HG03457 (cell line): ENCODE data around the gene ARSI.

Experiments
- ATAC-seq: cut with Tn5 transposase; IDR thresholded peaks from one replicate; pipeline ENCODE4 v1.9.1; 2021; ENCODE audit warnings: moderate number of reproducible peaks; ENCODE audit not compliant: unreplicated experiment

Gene ARSI

DNA sequence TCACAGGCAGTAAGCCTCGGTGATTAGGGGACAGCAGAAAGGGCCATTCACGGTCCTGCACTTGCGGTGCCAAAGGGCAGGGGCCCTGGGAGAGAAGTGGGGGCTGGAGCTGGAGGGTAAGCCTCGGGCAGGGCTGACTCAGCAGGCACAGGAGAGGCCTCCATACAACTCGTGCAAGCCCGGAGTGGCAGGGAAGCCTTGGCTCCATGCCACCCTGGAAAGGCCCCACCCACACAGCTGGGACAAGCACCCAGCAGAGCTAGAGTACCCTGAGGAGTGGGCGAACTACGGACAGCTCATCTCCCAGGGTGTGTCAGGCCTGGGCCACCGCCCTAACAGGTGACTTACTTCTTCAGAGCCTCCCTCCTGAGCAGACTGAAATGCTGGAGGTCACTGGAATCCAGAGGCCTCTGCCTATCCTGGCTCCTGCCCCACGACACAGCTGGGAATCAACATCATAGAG is 7.5 kb downstream of the ARSI start:
- no peak for ATAC-seq

DNA sequence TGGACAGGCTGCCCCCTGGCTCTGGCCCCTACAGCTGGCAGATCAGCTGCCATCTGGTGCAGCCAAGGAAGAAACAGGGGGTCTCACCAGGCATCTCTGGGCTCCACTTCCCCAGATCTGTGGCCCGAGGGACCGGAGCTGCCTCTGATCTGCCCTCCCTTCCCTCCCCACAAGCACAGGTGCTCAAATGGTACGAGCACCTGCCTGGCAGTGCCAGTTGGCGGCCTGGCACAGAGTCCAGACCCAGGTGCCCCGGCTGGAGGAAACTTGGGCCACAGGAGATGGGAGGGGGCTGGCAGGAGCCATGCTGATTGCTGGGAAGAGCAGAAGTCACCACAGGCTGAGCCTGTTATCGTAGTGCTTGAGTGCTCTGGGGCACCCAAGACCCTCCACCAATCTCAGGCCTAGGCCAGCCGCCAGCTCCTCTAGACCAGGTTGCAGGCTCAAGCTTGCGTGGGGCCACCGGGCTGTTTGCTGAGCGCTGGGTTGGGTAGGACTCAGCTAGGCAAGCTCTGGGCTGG is 8.1 kb downstream of the ARSI start:
- no peak for ATAC-seq

DNA sequence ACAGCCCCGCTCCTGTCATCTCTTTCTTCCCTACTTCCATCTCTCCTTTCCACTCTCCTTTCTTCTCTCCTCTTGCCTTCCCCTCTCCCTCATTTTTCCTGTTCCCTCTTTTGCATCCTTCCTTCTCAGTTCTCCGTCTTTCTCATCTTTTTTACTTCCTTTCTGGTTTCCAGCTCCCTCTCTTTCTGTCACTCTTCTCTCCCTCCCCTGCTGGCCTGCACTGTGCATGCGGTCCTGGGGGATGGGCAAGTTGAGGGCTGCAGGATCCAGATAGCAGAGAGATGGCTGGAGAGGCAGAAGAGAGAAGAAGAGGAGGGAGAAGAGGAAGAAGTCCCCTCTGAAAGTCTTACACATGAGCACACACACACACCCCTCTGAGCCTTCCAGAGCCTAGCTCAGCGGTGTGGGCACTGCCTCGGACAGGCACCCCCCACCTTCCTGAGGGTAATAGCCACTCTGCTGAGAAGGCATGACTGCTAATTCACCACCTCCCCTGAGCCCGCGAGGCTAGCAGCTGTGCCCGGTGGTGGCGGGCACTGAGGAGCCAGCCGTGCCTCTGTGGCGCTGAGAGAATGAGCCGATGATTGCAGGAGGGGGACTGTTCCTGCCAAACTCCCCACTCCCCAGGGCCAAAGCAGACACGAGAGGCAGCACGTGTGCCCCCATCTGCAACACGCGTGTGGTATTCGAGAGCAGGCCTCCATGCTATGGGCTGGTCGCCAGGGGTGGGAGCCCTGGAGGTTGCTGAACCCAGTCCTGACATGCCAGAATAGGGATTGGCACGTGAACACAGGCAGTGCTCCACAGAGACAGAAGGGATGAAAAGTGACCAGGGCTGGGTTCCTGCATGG is 9.4 kb downstream of the ARSI start:
- no peak for ATAC-seq

DNA sequence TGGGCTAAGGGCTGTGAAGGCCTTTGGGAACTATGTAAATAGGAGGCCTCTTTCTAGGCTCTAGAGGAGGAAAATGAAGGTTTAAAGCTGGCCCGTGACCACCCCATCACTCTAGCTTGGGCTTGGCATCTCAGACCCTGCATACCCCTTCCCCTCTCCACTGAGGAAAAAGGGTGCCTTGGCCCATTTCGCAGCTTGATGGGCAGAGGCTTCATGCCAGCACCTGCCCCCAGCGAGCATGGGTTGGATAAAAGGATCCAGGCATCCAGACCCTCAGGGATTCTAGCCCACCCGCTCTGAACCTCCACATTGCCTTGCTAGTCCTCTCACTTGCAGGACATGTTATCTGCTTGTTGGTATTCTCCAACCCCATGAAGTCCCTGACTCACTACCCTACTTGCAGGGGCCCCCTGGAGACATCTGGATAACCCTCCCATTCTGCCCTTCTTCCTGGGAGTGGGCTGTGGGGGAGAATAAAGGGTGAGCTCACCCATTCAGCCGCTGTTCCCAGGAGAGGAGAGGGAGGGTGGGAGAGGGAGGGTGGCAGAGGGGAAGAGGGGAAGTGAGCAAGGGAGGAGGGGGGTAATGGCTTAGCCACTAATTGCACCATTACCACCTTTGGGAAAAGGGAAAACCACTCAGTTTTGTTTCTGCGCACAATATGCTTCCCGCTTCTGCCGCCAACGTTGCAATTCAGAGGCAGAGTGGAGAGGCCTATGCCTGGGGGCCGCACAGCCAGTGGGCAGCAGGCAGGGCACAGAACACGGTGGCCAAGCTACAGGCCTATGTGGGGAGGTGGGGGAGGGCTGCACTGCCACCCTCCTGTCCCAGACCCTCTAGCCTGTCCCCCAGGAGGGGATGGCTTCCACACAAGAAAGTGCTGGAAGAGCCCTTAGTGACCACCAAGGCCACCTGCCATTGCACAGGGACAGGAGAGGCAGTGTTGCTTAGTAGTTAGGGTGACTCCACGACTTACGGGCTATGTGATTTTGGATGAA is 11.0 kb downstream of the ARSI start:
- no peak for ATAC-seq

- ATAC-seq: no peak
Measured at GRCh38 chr5:150289551-150290390, 12.9 kb downstream of the ARSI start, which contains the start of gene CAMK2A. TSS of gene CAMK2A (minus strand) at chr5:150289773. CDS start at chr5:150289625, 148 bp downstream.

DNA sequence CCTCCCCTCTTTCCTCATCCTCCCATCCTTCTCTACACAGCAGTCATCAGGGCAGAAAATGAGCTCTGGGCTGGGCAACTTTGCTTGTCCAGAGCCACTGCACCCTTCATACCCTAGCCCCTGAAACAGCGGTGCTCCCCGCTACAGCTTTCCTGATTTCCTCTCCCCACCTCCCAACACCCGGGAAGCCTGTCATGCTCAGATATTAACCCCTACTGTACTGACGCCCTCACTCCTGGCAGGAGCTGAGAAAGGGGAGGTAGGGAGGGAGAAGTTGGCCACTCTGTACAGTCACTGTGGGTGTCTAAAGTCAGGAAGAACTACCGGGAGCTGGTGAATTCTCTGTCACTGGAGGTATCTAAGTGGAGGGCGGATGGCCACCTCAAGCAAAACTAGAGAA is 13.9 kb downstream of the ARSI start:
- ATAC-seq: no peak

DNA sequence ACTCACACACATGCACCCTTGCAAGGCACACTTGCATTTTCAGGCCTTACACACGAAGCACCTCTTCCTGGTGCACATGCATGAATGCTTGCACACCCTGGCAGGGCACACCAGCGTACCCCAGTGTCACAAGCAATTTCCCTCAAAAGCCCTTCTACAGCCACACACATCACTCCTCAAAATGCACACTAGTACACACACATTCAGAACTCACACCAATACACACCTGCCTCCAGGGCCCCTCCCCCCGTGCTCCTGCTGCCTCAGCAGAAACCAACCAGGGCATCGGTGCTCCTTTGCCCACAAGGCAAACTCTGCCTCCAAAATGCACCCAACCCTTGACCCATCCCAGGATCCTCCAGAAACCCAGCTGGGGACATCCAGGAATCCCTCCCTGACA is 14.3 kb downstream of the ARSI start:
- no peak for ATAC-seq

- ATAC-seq: no peak
Measured at GRCh38 chr5:150286820-150287219, 15.9 kb downstream of the ARSI start.

GRCh38 chr5:150285114-150285513 is 17.6 kb downstream of the ARSI start:
- ATAC-seq: no peak

DNA sequence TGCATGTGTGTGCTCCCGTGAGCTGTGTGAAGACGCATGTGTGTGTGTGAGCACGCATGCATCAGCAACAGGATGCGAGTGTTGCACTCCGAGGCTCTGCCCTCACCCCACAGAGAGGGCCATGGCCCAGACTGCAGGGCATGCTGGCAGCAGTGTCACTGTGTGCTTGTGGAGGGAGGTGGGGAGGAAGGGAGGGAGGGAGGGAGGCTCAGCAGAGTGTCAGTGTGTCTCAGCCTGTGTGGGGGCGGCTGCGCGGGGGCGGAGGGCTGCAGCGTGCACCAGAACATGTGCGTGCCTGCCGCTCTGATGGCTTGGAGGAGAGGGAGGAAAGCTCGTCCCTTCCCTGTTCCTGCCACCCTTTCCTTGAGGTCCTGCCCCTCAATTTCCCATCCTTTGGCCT is 18.4 kb downstream of the ARSI start:
- ATAC-seq: no peak

DNA sequence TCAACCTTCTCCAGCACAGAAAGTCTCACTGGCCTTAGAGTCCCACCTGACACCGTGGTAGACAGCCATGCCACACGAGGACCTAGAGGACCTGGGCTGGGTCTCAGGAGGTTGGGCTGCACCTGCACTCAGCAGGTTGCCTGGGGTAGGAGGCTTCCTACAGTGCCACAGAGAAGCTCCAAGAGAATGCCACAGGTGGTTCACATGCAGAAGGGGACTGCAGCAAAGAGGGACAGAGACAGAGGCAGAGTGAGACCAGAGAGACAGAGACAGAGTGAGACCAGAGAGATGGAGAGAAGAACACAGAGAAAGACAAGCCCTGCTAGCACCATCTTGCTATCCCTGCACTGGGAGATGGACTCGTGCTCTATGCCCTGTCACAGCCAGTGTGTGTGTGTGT is 18.8 kb downstream of the ARSI start:
- ATAC-seq: no peak

DNA sequence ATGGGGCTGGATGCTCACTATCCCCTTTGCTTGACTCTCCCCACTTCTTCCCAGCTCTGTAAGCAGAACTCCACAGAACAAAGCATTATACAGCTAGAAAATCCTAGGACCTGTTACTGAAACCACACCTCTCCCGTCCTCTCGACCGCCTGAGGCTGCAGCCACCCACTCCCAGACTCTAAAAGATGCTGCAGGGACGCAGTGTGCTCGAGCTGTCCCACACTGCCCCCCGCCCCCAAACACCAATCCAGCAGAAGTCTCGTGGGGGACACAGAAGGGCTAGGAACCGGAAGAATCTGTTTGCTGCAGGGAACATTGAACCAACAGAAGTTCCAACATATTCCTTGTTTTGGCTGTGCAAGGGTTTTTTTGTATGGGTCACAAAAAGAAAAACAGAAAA is 20.7 kb downstream of the ARSI start:
- ATAC-seq: no peak

GRCh38 chr5:150279330-150280020 is 23.2 kb downstream of the ARSI start:
- no peak for ATAC-seq

DNA sequence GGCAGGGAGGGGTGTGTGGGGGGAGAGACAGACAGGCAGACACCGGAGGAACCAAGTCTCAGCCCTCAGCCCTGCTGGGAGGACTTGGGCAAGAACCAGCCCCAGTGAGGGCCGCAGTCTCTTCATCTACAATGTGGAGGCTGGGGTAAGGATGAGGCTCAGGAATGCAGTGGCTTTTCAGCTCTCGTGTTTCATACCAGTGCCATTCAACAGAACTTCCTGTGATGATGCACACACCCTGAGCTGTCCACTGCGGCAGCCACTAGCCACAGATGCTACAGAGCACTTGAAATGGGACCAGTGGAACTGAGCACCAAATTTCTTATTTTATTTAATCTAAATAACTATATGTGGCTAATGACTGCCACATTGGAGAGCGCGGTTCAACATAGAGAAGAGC is 23.8 kb downstream of the ARSI start:
- no peak for ATAC-seq

GRCh38 chr5:150278046-150278730 is 24.5 kb downstream of the ARSI start:
- ATAC-seq: no peak

- no peak for ATAC-seq
Measured at GRCh38 chr5:150277043-150277442, 25.7 kb downstream of the ARSI start.

- no peak for ATAC-seq
Measured at GRCh38 chr5:150274811-150275210, 27.9 kb downstream of the ARSI start.

- no peak for ATAC-seq
Measured at GRCh38 chr5:150272531-150272930, 30.2 kb downstream of the ARSI start.

- ATAC-seq: no peak
Measured at GRCh38 chr5:150271923-150272322, 30.8 kb downstream of the ARSI start.
